Sigmoid colon (tissue), 7 donors: ENCODE measurements around the gene SIPA1. TPM values are rescaled to one million over a fixed set of nuclear protein-coding genes. Genes with fewer than 3 reads are reported as not detected.

Source experiments
- DNase-seq: peaks from one replicate; pipeline ENCODE4 v3.0.0-alpha.2; 2019
- H3K27ac ChIP-seq, 4 donors: fragments of 200-600 bp; sonication (generic); one replicate each; pipeline ENCODE4 v1.5.1; 2016 to 2019; ENCODE audit warnings: mild to moderate bottlenecking in 1 of 4
- H3K27me3 ChIP-seq, 3 donors: fragments of 200-600 bp; sonication (generic); one replicate each; pipeline ENCODE4 v1.5.1; 2019; ENCODE audit warnings: mild to moderate bottlenecking in 1 of 3
- H3K36me3 ChIP-seq, 4 donors: fragments of 200-600 bp; sonication (generic); one replicate each; pipeline ENCODE4 v1.5.1; 2016 to 2019
- H3K4me1 ChIP-seq, 4 donors: fragments of 200-600 bp; sonication (generic); one replicate each; pipeline ENCODE4 v1.5.1; 2017 to 2019
- H3K4me3 ChIP-seq, 4 donors: fragments of 200-600 bp; sonication (generic); one replicate each; pipeline ENCODE4 v1.5.1; 2017 to 2019; ENCODE audit warnings: mild to moderate bottlenecking in 2 of 4, moderate library complexity in 1 of 4
- H3K9me3 ChIP-seq, 4 donors: fragments of 200-600 bp in 3 of 4; sonication (generic) in 3 of 4; one replicate each; pipeline versions ENCODE4 v1.5.1 to v1.6.1; 2013 to 2019
- EP300 ChIP-seq, 4 donors: sonication (generic); formaldehyde crosslinking; IDR thresholded peaks; one replicate each; pipeline ENCODE4 v1.6.1; 2017; ENCODE audit warnings: antibody characterized with exemption in 4 of 4
- POLR2A ChIP-seq, 2 donors: fragments of 450-650 bp; IDR thresholded peaks; one replicate each; pipeline ENCODE4 v1.6.1; 2016; ENCODE audit warnings: antibody characterized with exemption in 2 of 2, mild to moderate bottlenecking in 2 of 2, moderate library complexity in 2 of 2
- POLR2AphosphoS5 ChIP-seq, 4 donors: sonication (generic); formaldehyde crosslinking; IDR thresholded peaks; one replicate each; pipeline ENCODE4 v1.6.1; 2017; ENCODE audit warnings: antibody characterized with exemption in 4 of 4
- WGBS, 2 donors: extraction: QIAGEN DNeasy Blood & Tissue Kit; methylation state at CpG; one replicate each; pipeline ENCODE4 v1.1.7; 2013; 5-methylcytosine and 5-hydroxymethylcytosine counted together
- intact Hi-C: fragments of 100-400 bp; cut with DNase I; formaldehyde crosslinking; loops from one replicate; pipeline ENCODE4 v1.15.1; 2023
- polyA plus RNA-seq, 3 donors: library from polyadenylated mRNA; stranded (reverse); fragments of 200-250 nt; gene quantifications; one replicate each; pipeline ENCODE4 v1.2.3, GENCODE V29; 2013
- total RNA-seq, 4 donors: library from RNA; depleted of rRNA; stranded (reverse); fragments of >200 nt; gene quantifications; one replicate each; pipeline ENCODE4 v1.1.0, GENCODE V29; 2016
- TF ChIP-seq, protein P1 (sequence below), 4 experiments: fragments of 450-650 bp in 3 of 4; fragments of 200-600 bp in 1 of 4; IDR thresholded peaks; one replicate each; pipeline ENCODE4 v1.5.1; 2016 to 2019; ENCODE audit warnings: antibody characterized with exemption in 4 of 4, mild to moderate bottlenecking in 3 of 4, moderate library complexity in 2 of 4
- donor health status: healthy with polysubstance abuse.
- donor health status: Bipolar disorder and iron deficiency.
- donor health status: healthy.

Gene SIPA1
- total and polyA plus RNA-seq, 7 donors, result 19.9 to 53.6 (median 30.7) TPM

GRCh38 chr11:65599216-65599954 lies 38.5 kb upstream of the SIPA1 start:
- intact Hi-C loops, result no loop called here
- no peak for TF ChIP-seq POLR2A (IDR thresholded peaks at IDR 0.05)
- TF ChIP-seq EP300 (IDR thresholded peaks at IDR 0.05), result no peak
- no peak for TF ChIP-seq POLR2AphosphoS5 (IDR thresholded peaks at IDR 0.05)
- TF ChIP-seq, protein P1, sequence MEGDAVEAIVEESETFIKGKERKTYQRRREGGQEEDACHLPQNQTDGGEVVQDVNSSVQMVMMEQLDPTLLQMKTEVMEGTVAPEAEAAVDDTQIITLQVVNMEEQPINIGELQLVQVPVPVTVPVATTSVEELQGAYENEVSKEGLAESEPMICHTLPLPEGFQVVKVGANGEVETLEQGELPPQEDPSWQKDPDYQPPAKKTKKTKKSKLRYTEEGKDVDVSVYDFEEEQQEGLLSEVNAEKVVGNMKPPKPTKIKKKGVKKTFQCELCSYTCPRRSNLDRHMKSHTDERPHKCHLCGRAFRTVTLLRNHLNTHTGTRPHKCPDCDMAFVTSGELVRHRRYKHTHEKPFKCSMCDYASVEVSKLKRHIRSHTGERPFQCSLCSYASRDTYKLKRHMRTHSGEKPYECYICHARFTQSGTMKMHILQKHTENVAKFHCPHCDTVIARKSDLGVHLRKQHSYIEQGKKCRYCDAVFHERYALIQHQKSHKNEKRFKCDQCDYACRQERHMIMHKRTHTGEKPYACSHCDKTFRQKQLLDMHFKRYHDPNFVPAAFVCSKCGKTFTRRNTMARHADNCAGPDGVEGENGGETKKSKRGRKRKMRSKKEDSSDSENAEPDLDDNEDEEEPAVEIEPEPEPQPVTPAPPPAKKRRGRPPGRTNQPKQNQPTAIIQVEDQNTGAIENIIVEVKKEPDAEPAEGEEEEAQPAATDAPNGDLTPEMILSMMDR (IDR thresholded peaks at IDR 0.05), result no peak
- Histone ChIP-seq H3K4me3 (no peak overlapping the region), H3K4me1 (peaks cover 0 to 10% (median 8%) of the 10 kb centered on the region in 4 donors), H3K36me3 (peaks cover 22 to 65% (median 33%) of the 10 kb centered on the region in 4 donors), H3K9me3 (no peaks in the 10 kb centered on the region), H3K27ac (no peak overlapping the region), H3K27me3 (no peaks in the 10 kb centered on the region)
- WGBS, 2 donors, result 93 to 95% methylated on average over 49 of the region's 49 CpGs
- DNase-seq, result no peak

DNA sequence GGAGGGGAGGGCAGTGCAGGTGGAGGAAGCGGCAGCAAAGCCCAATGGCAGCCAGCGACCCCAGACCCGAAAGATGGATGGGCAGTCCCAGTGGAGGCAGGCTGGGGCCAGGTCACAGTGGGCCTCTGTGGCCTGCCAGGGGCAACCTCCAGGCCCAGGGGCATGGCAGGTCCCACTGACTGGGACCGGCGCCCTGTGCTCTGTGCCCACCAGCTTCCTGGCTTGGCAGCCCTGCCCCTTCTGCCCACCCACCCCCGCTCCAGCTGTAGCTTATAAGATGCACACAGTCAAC lies 38.0 kb upstream of the SIPA1 start:
- Histone ChIP-seq H3K36me3 (peaks cover 27 to 70% (median 38%) of the 10 kb centered on the region in 4 donors), H3K4me1 (peaks cover 0 to 9% (median 8%) of the 10 kb centered on the region in 4 donors), H3K4me3 (no peak overlapping the region), H3K27me3 (no peaks in the 10 kb centered on the region), H3K27ac (no peak overlapping the region), H3K9me3 (no peaks in the 10 kb centered on the region)
- DNase-seq, result no peak
- WGBS, 2 donors, result 97 to 99% methylated on average over 6 of the region's 6 CpGs
- intact Hi-C loops, result loop anchor here (10.0 kb wide), 1 partner anchor 235 kb away; no protein-coding TSS in a partner anchor
- TF ChIP-seq, protein P1 (IDR thresholded peaks at IDR 0.05), result no peak
- no peak for TF ChIP-seq POLR2AphosphoS5 (IDR thresholded peaks at IDR 0.05)
- TF ChIP-seq EP300 (IDR thresholded peaks at IDR 0.05), result no peak
- TF ChIP-seq POLR2A (IDR thresholded peaks at IDR 0.05), result no peak

- H3K27me3 ChIP-seq, result no peaks in the 10 kb centered on the region
- peaks cover 17 to 67% (median 34%) of the 10 kb centered on the region in 4 donors for H3K36me3 ChIP-seq
- TF ChIP-seq, protein P1 (IDR thresholded peaks at IDR 0.05), result no peak
- no peak for TF ChIP-seq POLR2AphosphoS5 (IDR thresholded peaks at IDR 0.05)
- no peak for TF ChIP-seq POLR2A (IDR thresholded peaks at IDR 0.05)
- no peak for TF ChIP-seq EP300 (IDR thresholded peaks at IDR 0.05)
- intact Hi-C loops, result loop anchor here (10.0 kb wide), 1 partner anchor 239 kb away; no protein-coding TSS in a partner anchor
- H3K4me3 ChIP-seq, result no peak overlapping the region
- no peaks in the 10 kb centered on the region for H3K9me3 ChIP-seq
- no peak for DNase-seq
- H3K4me1 ChIP-seq, result peaks cover 0 to 24% (median 17%) of the 10 kb centered on the region in 4 donors
- WGBS, 2 donors, result 92 to 100% methylated on average over 1 of the region's 1 CpG
- H3K27ac ChIP-seq, result peak overlapping the region in 1 of 4 donors; percentile 24
These were observed 33.6 kb upstream of the SIPA1 start for GRCh38 chr11:65604258-65604657.

GRCh38 chr11:65606876-65607613 lies 30.9 kb upstream of the SIPA1 start:
- intact Hi-C loops, result loop anchor here (5.0 to 10.0 kb wide), 2 partner anchors 65 to 242 kb away; no protein-coding TSS in a partner anchor
- Histone ChIP-seq H3K9me3 (no peaks in the 10 kb centered on the region), H3K27ac (peak overlapping the region; percentile 76 to 88 (median 86)), H3K4me3 (peak overlapping the region; percentile 11 to 42 (median 34)), H3K4me1 (peaks cover 0 to 48% (median 42%) of the 10 kb centered on the region in 4 donors), H3K27me3 (no peaks in the 10 kb centered on the region), H3K36me3 (peaks cover 14 to 56% (median 29%) of the 10 kb centered on the region in 4 donors)
- TF ChIP-seq POLR2AphosphoS5 (IDR thresholded peaks at IDR 0.05) (peak in 3 of 4 donors; percentile 11 to 27 (median 23)), EP300 (IDR thresholded peaks at IDR 0.05) (peak in 1 of 4 donors; percentile 27), POLR2A (IDR thresholded peaks at IDR 0.05) (no peak)
- TF ChIP-seq, protein P1 (IDR thresholded peaks at IDR 0.05), result no peak
- DNase-seq, result peak; percentile 99
- 62 to 67% methylated on average over 67 of the region's 67 CpGs for WGBS, 2 donors
